ENCODE measurements around the gene SIRPB2. TPM values are rescaled to one million over a fixed set of nuclear protein-coding genes. Genes with fewer than 3 reads are reported as not detected.

Gene SIRPB2
- polyA plus RNA-seq, 1 experiment, result not detected

GRCh38 chr20:1478566-1478965 is 12.7 kb downstream of the SIRPB2 start:
- peak; percentile 19 for DNase-seq (ENCODE audit: low read depth)
- Histone ChIP-seq H3K27me3 (ENCODE audit: control insufficient read depth, insufficient read depth, low read length) (no peaks in the 10 kb centered on the region), H3K4me3 (ENCODE audit: low read depth, low read length) (no peak overlapping the region), H3K36me3 (ENCODE audit: control insufficient read depth, insufficient read depth, low read length) (no peaks in the 10 kb centered on the region)
- CTCF ChIA-PET, result interaction anchor here (0.7 to 1.3 kb wide), 4 partner anchors 12 to 266 kb away, joined by 3 to 5 read pairs (median 4); partner anchors contain the start of gene NSFL1C
- POLR2A ChIA-PET, result no interaction called here
- TF ChIP-seq CTCF (IDR thresholded peaks at IDR 0.05; ENCODE audit: insufficient read depth, low read depth, low read length), result no peak

DNA sequence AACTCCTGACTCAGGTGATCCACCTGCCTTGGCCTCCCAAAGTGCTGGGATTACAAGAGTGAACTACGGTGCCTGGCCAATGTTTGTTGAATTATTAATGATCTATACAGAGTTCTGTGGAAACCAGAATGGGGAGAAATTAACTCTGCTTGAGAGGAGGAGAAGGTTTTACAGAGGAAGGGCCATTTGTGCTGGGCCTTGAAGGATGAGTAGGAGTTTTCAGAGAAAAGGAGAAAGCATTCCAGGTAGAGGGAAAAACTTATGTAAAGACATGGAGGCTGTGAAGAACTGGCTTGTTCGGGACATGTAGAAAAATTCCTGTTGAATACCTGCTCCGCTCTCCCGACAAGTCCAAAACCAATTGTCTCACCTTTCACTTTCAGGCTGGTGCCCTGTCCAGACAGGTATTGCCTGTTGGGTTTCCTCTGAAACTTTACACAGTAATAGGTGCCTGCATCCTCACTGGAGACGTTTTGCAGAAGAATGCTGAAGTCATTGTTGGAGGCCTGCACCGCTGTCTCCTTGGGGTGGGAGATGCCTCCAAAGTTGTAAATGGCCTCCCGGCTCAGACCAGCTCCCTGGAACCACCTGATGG is 13.2 kb downstream of the SIRPB2 start:
- ChIA-PET CTCF (interaction anchor here (0.7 to 1.3 kb wide), 4 partner anchors 11 to 265 kb away, joined by 3 to 5 read pairs (median 4); partner anchors contain the start of gene NSFL1C), POLR2A (no interaction called here)
- H3K4me3 ChIP-seq (ENCODE audit: low read depth, low read length), result no peak overlapping the region
- no peak for DNase-seq (ENCODE audit: low read depth)
- H3K27me3 ChIP-seq (ENCODE audit: control insufficient read depth, insufficient read depth, low read length), result no peaks in the 10 kb centered on the region
- TF ChIP-seq CTCF (IDR thresholded peaks at IDR 0.05; ENCODE audit: insufficient read depth, low read depth, low read length), result no peak
- no peaks in the 10 kb centered on the region for H3K36me3 ChIP-seq (ENCODE audit: control insufficient read depth, insufficient read depth, low read length)

DNA sequence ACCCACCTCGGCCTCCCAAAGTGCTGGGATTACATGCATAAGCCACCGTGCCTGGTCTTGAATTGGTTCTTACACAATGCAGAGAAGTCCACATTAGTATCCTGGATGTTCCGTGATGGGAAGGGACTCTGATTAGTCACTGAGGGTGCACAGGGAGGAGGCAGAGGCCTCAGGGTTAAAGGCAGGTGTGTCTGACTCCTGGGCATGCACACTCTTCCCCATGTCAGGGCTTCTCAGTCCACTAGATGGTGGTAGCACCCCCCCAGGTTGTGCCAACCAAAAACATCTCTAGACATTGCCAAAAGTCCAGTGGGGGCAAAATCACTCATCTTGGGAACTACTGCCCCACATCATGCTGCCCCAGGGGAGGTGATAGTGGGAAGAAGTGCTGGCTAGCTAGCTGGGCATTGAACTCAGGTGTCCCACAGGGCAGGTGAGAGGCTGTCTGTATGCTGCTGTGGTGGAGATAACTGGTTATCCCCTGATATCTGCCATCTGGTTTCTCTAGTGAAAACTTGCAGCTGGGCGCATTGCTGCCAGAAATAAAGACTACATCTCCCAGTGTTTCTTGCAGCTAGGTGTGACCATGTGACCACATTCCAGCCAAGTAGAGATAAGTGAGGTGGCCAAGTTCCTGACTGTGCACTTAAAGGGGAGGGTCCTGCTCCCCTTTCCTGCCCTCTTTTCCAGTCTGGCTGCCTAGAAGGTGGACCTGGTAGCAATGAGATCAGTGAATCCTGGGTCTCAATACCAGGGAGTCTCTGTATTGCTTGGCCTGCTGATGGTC is 16.2 kb downstream of the SIRPB2 start:
- ChIA-PET CTCF (interaction anchor here (0.8 to 2.5 kb wide), 2 partner anchors 9 to 29 kb away, joined by 3 to 15 read pairs; no protein-coding TSS in a partner anchor), POLR2A (no interaction called here)
- H3K36me3 ChIP-seq (ENCODE audit: control insufficient read depth, insufficient read depth, low read length), result no peaks in the 10 kb centered on the region
- H3K4me3 ChIP-seq (ENCODE audit: low read depth, low read length), result no peak overlapping the region
- no peak for TF ChIP-seq CTCF (IDR thresholded peaks at IDR 0.05; ENCODE audit: insufficient read depth, low read depth, low read length)
- no peaks in the 10 kb centered on the region for H3K27me3 ChIP-seq (ENCODE audit: control insufficient read depth, insufficient read depth, low read length)
- no peak for DNase-seq (ENCODE audit: low read depth)

- POLR2A ChIA-PET, result no interaction called here
- Histone ChIP-seq H3K27me3 (ENCODE audit: control insufficient read depth, insufficient read depth, low read length) (no peaks in the 10 kb centered on the region), H3K4me3 (ENCODE audit: low read depth, low read length) (no peak overlapping the region), H3K36me3 (ENCODE audit: control insufficient read depth, insufficient read depth, low read length) (no peaks in the 10 kb centered on the region)
- no peak for DNase-seq (ENCODE audit: low read depth)
- CTCF ChIA-PET, result interaction anchor here (0.9 to 2.5 kb wide), 3 partner anchors 29 to 161 kb away, joined by 3 to 15 read pairs (median 7); no protein-coding TSS in a partner anchor
- TF ChIP-seq CTCF (IDR thresholded peaks at IDR 0.05; ENCODE audit: insufficient read depth, low read depth, low read length), result no peak
Measured at GRCh38 chr20:1474325-1474724, 16.9 kb downstream of the SIRPB2 start.

Data from BJ (cell line).